Measurements from ENCODE around the gene KATNA1.

GRCh38 chr6:149615805-149616204 is 32.7 kb downstream of the KATNA1 start:
- TF ChIP-seq CTCF (IDR thresholded peaks at IDR 0.05; ENCODE audit: poor library complexity) (no peak), EZH2 (IDR thresholded peaks at IDR 0.05; ENCODE audit: borderline replicate concordance) (no peak)
